Hepatocyte (in vitro differentiated cells): ENCODE measurements around the gene HRH2.

Experiments used
- EZH2 ChIP-seq: fragments of 200-600 bp; sonication (generic); IDR thresholded peaks from 2 replicates; pipeline ENCODE4 v1.6.1; 2016; ENCODE audit warnings: antibody characterized with exemption, mild to moderate bottlenecking, borderline replicate concordance
- EZH2phosphoT487 ChIP-seq: fragments of 200-600 bp; sonication (generic); IDR thresholded peaks from one replicate; pipeline ENCODE4 v1.6.1; 2018; ENCODE audit warnings: antibody characterized with exemption, mild to moderate bottlenecking, low read depth, moderate library complexity; ENCODE audit not compliant: unreplicated experiment, severe bottlenecking
- TF ChIP-seq, protein P1 (sequence below): fragments of 200-600 bp; sonication (generic); IDR thresholded peaks from 2 replicates; pipeline ENCODE4 v1.5.1; 2016; ENCODE audit warnings: antibody characterized with exemption, mild to moderate bottlenecking; ENCODE audit not compliant: poor library complexity

DNA sequence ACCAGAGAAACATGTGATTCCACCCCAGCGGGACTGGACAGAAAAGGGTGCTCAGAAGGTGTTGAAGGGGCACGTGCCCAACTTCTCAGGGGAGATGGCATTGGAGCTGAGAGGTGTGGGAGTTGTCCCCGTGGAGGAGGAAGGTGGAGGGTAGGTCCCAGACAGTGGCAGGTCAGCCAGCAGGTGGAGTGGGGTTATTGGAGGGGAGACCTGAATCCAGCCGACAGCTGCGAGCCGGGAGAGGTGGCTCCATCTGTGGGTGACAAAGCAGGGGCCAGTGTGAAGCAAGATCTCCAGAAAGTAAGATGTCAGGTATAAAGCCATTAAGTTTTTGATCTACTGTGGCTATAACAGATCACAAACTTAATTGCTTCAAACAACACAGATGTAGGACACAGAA, 75.1 kb downstream of the HRH2 start:
- TF ChIP-seq EZH2: no peak
- TF ChIP-seq, protein P1, sequence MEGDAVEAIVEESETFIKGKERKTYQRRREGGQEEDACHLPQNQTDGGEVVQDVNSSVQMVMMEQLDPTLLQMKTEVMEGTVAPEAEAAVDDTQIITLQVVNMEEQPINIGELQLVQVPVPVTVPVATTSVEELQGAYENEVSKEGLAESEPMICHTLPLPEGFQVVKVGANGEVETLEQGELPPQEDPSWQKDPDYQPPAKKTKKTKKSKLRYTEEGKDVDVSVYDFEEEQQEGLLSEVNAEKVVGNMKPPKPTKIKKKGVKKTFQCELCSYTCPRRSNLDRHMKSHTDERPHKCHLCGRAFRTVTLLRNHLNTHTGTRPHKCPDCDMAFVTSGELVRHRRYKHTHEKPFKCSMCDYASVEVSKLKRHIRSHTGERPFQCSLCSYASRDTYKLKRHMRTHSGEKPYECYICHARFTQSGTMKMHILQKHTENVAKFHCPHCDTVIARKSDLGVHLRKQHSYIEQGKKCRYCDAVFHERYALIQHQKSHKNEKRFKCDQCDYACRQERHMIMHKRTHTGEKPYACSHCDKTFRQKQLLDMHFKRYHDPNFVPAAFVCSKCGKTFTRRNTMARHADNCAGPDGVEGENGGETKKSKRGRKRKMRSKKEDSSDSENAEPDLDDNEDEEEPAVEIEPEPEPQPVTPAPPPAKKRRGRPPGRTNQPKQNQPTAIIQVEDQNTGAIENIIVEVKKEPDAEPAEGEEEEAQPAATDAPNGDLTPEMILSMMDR: no peak
- no peak for TF ChIP-seq EZH2phosphoT487
